Choroid plexus epithelial cell (primary cell): ENCODE data around the gene MYH14.
"Not testable (repeated sequence)": the region's sequence is repeated elsewhere in the genome, so short reads cannot be mapped to it uniquely, and the experiment has no call there.

Experiments used
- DNase-seq: peaks from one replicate; pipeline ENCODE4 v3.0.0-alpha.2; 2010; ENCODE audit warnings: low read depth
- H3K4me3 ChIP-seq: 2 replicates; pipeline ENCODE4 v1.5.1; 2011; ENCODE audit warnings: low read depth, mild to moderate bottlenecking, control low read depth, low read length, moderate library complexity
- CTCF ChIP-seq: conservative IDR thresholded peaks from 2 replicates; pipeline ENCODE4 v1.5.1; 2011; ENCODE audit warnings: low read depth, mild to moderate bottlenecking, control low read depth, inconsistent platforms, low read length, moderate library complexity

Gene MYH14

DNA sequence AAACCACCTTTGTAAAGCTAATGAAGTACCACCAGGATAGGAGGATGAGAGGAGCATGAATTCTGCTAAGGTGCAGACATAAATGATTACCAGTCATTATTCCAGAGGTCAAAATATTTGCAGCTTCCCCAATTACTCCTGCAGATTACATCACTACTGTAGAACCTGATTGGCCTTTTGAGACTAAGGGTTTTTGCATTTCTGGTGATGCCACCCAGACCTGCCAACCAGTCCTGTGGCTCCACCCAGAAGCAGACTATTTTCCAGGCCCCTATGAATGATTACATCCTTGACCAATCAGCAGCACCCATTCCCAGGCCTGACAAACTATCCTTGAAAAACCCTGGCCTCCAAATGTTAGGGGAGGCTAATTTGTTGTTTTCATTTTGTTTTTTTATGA is 136.9 kb downstream of the MYH14 start:
- DNase-seq: no peak
- TF ChIP-seq CTCF: no peak
- no peak overlapping the region for H3K4me3 ChIP-seq

DNA sequence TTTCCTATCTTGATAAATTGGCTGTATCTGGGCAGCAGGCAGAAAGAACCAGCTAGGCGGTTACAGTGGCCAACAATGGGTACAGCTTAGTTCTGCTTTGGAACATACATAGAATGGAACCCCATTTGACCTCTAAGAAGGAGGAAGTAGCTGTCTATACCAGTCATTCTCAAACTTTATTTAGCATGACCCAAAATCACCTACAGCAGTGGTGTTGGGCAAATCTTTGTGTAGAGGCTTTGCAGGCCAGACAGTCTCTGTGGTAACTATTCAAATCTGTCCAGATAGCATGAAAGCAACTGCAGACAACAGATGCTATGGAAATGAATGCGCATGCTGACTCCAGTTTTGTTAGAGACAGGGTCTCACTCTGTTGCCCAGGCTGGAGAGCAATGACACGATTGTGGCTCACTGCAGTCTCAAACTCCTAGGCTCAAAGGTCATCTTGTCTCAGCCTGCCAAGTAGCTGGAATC is 137.7 kb downstream of the MYH14 start:
- no peak for TF ChIP-seq CTCF
- DNase-seq: no peak
- no peak overlapping the region for H3K4me3 ChIP-seq

DNA sequence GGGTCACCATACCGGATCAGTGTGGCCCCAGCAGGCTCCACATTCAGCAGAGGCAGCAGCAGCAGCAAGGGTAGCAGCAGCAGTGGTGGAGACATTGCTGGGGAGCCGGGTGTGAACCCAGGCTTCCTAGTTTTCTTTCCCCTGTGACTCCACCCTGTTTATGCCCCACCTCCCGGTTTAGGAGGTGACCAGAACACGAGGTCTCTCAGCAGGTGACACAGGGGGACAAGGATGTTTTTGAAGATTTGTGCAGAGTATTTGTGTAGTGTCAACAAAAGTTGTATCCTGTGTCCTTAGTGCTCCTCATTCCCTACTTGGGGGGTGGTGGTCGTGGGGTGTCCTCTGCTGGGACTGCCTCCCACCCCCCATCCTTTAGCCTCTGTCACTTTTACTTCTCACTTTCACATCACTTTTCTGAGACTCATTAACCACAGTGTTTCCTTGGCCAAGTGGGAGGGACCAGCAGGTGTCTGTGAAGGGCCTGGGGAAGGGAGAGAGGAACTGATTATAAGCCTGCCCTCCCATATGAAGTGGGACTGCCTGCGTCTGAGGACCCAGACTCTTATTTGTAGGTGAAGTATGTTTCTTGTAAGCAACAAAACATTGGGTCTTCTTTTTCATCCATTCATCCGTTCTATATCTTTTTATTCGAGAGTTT is 141.4 kb downstream of the MYH14 start:
- DNase-seq: no peak
- TF ChIP-seq CTCF: no peak
- H3K4me3 ChIP-seq: no peak overlapping the region

DNA sequence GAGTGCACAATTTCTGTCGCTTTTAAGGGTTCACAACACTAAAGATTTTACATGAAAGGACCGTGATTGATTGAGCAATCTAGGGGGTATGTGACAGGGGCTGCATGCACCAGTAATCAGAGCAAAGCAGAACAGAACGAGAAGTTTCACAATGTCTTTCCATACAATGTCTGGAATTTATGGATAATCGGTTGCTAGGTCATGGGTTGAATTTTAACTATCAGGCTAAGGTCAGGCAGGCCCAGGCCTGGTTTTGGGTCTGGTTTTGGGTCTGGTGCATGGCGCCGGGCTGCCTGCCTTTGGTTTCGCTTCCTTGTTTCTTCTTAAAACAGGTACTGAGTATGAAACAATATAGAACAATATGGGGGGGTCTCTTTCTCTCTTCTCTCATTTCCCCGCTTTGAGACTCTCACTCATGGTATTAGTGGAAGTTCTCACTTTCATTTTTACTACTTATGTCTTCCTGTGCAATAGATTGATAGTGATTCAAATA is 143.7 kb downstream of the MYH14 start:
- DNase-seq, H3K4me3 ChIP-seq: not testable (repeated sequence)

- no peak for DNase-seq
- TF ChIP-seq CTCF: peak; percentile 10
- no peak overlapping the region for H3K4me3 ChIP-seq
These were observed 146.0 kb downstream of the MYH14 start for GRCh38 chr19:50349277-50350057.

- H3K4me3 ChIP-seq: no peak overlapping the region
- no peak for DNase-seq
- no peak for TF ChIP-seq CTCF
These were observed 148.8 kb downstream of the MYH14 start for GRCh38 chr19:50352242-50352641.

DNA sequence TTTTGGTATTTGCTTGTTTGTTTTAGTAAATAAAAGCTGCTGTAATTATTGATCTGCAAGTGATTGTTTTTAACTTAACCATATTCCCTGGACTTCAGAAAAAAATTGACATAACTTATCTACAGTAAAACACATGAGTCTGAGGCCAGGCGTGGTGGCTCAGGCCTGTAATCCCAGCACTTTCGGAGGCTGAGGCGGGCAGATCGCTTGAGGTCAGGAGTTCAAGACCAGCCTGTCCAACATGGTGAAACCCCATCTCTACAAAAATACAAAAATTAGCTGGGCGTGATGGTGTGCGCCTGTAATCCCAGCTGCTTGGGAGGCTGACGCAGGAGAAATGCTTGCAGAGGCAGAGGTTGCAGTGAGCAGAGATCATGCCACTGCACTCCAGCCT is 150.1 kb downstream of the MYH14 start:
- not testable (repeated sequence) for DNase-seq, H3K4me3 ChIP-seq

DNA sequence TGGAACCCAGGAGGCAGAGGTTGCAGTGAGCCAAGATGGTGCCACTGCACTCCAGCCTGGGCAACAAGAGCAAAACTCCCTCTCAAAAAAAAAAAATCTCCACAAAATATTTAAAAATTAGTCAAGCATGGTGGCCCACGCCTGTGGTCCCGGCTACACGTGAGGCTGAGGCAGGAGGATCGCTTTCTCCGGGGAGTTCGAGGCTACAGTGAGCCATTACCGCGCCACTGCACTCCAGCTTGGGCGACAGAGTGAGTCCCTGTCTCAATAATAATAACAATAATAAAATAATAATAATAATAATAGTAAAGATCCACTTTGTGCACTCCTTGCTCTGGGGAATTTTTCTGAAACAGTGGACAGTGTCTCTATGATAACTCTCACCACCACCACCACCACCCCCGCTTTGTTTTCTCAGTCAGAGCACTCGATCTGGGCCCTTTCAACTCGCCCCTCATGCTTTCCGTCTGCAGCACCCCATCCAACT is 153.3 kb downstream of the MYH14 start:
- no peak overlapping the region for H3K4me3 ChIP-seq
- DNase-seq: no peak
- TF ChIP-seq CTCF: no peak
